ENCODE data around the gene TTLL8. TPM values are rescaled to one million over a fixed set of nuclear protein-coding genes. Genes with fewer than 3 reads are reported as not detected.

The TTLL8 gene
- total and polyA plus RNA-seq, 2 of the 8 experiments (the other 6 are each of a cell fraction or from before 2014, with no cell fraction given), result not detected

GRCh38 chr22:49975543-49976389 lies 82.3 kb downstream of the TTLL8 start:
- POLR2A ChIA-PET (ENCODE audit: partially characterized antibody), result no interaction called here
- Histone ChIP-seq H3K14ac (ENCODE audit: insufficient read length) (no peak overlapping the region), H2AFZ (ENCODE audit: low read length) (no peak overlapping the region), H4K20me1 (replicated peaks in 1 of 2; ENCODE audit: control insufficient read depth in 1 of 2, insufficient read depth in 2 of 2, low read length in 2 of 2) (peaks cover 0 to 15% of the 10 kb centered on the region in 2 experiments), H2BK5ac (ENCODE audit: low read depth, low read length) (no peak overlapping the region), H3K79me1 (ENCODE audit: low read depth, low read length) (peaks cover 6% of the 10 kb centered on the region), H3K23ac (ENCODE audit: insufficient read length) (no peak overlapping the region), H3K9me3 (ENCODE audit: insufficient read depth in 2 of 2, low read depth in 1 of 2, low read length in 1 of 2) (no peaks in the 10 kb centered on the region), H3K23me2 (ENCODE audit: low read depth, low read length) (peaks cover 24% of the 10 kb centered on the region), H4K5ac (ENCODE audit: insufficient read length, low read depth, low read length) (no peak overlapping the region), H3K27me3 (replicated peaks in 1 of 4; ENCODE audit: control insufficient read depth in 3 of 4, extremely low read depth in 1 of 4, insufficient read depth in 3 of 4, low read length in 3 of 4) (peaks cover 6 to 26% (median 22%) of the 10 kb centered on the region in 4 experiments), H4K91ac (replicated peaks; ENCODE audit: insufficient read length, low read length) (peak overlapping the region; percentile 85), H3K4me2 (ENCODE audit: insufficient read depth in 1 of 2, low read depth in 2 of 2, low read length in 2 of 2) (no peak overlapping the region), H2BK20ac (ENCODE audit: low read length) (no peak overlapping the region), H3K9ac (replicated peaks in 1 of 4; ENCODE audit: extremely low read depth in 1 of 4, low read depth in 3 of 4, low read length in 3 of 4) (no peak overlapping the region), H3K4me1 (replicated peaks in 1 of 4; ENCODE audit: control insufficient read depth in 3 of 4, insufficient read depth in 4 of 4, low read length in 3 of 4) (peaks cover 0 to 9% (median 3%) of the 10 kb centered on the region in 4 experiments; a peak in 3 of 7 replicates), H3K56ac (replicated peaks; ENCODE audit: insufficient read length, low read depth, low read length) (peak overlapping the region; percentile 100), H2BK120ac (replicated peaks; ENCODE audit: low read depth, low read length) (no peak overlapping the region), H3K18ac (ENCODE audit: extremely low read depth, low read length) (no peak overlapping the region), H3K27ac (ENCODE audit: low read depth, low read length) (no peak overlapping the region), H3K36me3 (ENCODE audit: control insufficient read depth in 2 of 4, insufficient read depth in 4 of 4, low read length in 3 of 4) (no peaks in the 10 kb centered on the region; a peak in 1 of 8 replicates), H2BK15ac (ENCODE audit: low read length) (no peak overlapping the region; the same call in 1 of the 2 replicates), H2AK5ac (ENCODE audit: low read depth, low read length) (peak overlapping the region; percentile 47; the same call in 1 of the 2 replicates), H3K79me2 (ENCODE audit: control insufficient read depth in 1 of 2, insufficient read depth in 2 of 2, low read length in 2 of 2) (no peaks in the 10 kb centered on the region), H3K4ac (replicated peaks; ENCODE audit: insufficient read length, low read depth, low read length) (no peak overlapping the region), H4K8ac (ENCODE audit: extremely low read depth, insufficient read depth, low read length) (no peak overlapping the region), H2BK12ac (ENCODE audit: low read depth, low read length) (peak overlapping the region; percentile 51), H3K4me3 (ENCODE audit: extremely low read depth in 1 of 4, insufficient read depth in 2 of 4, low read depth in 3 of 4, low read length in 4 of 4) (no peak overlapping the region)
- TF ChIP-seq HDAC6 (IDR thresholded peaks at IDR 0.05; ENCODE audit: low read depth, low read length) (no peak), USF2 (IDR thresholded peaks at IDR 0.05; ENCODE audit: low read length) (no peak), MAFK (IDR thresholded peaks at IDR 0.05; ENCODE audit: low read depth, low read length) (no peak), NRF1 (IDR thresholded peaks at IDR 0.05; ENCODE audit: low read depth, low read length) (no peak), CREB1 (IDR thresholded peaks at IDR 0.05) (no peak), CTBP2 (IDR thresholded peaks at IDR 0.05; ENCODE audit: borderline replicate concordance, insufficient read depth, insufficient read length, low read length) (no peak), SIRT6 (IDR thresholded peaks at IDR 0.05; ENCODE audit: low read length) (no peak), KDM1A (IDR thresholded peaks at IDR 0.05; ENCODE audit: borderline replicate concordance, low read length) (no peak), CBX5 (IDR thresholded peaks at IDR 0.05; ENCODE audit: low read depth, low read length) (no peak), RBBP5 (IDR thresholded peaks at IDR 0.05; ENCODE audit: borderline replicate concordance, low read depth, low read length) (no peak), TAF1 (IDR thresholded peaks at IDR 0.05; ENCODE audit: low read depth, low read length) (no peak)
- 67% methylated on average over 14 of the region's 17 CpGs; no CpG with 5 or more reads in 1 of the 2 experiments for WGBS, 2 experiments (ENCODE audit: extremely low coverage in 1 of 2, insufficient coverage in 1 of 2, insufficient read length in 1 of 2, insufficient replicate concordance in 2 of 2, low coverage in 1 of 2, low lambda C conversion rate in 2 of 2, missing lambda C conversion rate in 1 of 2)
- no peak for FAIRE-seq
- DNase-seq (ENCODE audit: low read depth in 1 of 2, low spot score in 2 of 2), result peak in 1 of 2 experiments; percentile 54
- CTCF ChIA-PET (ENCODE audit: partially characterized antibody), result interaction anchor here (0.8 to 1.8 kb wide), 4 partner anchors 19 to 42 kb away, joined by 3 to 13 read pairs (median 4); no protein-coding TSS in a partner anchor

All from H1 (cell line).